HepG2 (cell line): ENCODE results near the gene MAP3K9.

Source experiments
- KLF13 ChIP-seq: sonication (generic); formaldehyde crosslinking; IDR thresholded peaks from 2 replicates; pipeline ENCODE4 v1.4.0; 2020; ENCODE audit warnings: mild to moderate bottlenecking, missing genetic modification reagents
- KLF9 ChIP-seq: IDR thresholded peaks from 2 replicates; pipeline ENCODE4 v1.6.1; 2016; ENCODE audit warnings: low read depth
- ONECUT2 ChIP-seq: sonication (generic); formaldehyde crosslinking; IDR thresholded peaks from 2 replicates; pipeline ENCODE4 v1.4.0; 2020; ENCODE audit warnings: missing genetic modification reagents
- SMC3 ChIP-seq: IDR thresholded peaks from 2 replicates; pipeline ENCODE4 v1.6.1; 2011; ENCODE audit warnings: low read length, improper control_type of control experiment
- ZNF569 ChIP-seq: sonication (generic); formaldehyde crosslinking; IDR thresholded peaks from 2 replicates; pipeline ENCODE4 v1.5.0; 2020; ENCODE audit warnings: mild to moderate bottlenecking, missing genetic modification reagents, moderate library complexity, borderline replicate concordance
- TF ChIP-seq, protein P1 (sequence below): sonication (generic); formaldehyde crosslinking; IDR thresholded peaks from 2 replicates; pipeline ENCODE4 v1.5.0; 2020; ENCODE audit warnings: mild to moderate bottlenecking, missing genetic modification reagents, moderate library complexity
- TF ChIP-seq, protein P2 (sequence below), 2 experiments: IDR thresholded peaks; 2 replicates each; pipeline ENCODE4 v1.6.1; 2011 to 2012; ENCODE audit warnings: low read length in 2 of 2, borderline replicate concordance in 1 of 2, low read depth in 1 of 2, mild to moderate bottlenecking in 1 of 2, moderate library complexity in 1 of 2
- TF ChIP-seq, protein P3 (sequence below): sonication (generic); formaldehyde crosslinking; IDR thresholded peaks from 2 replicates; pipeline ENCODE4 v1.8.1; 2023; ENCODE audit warnings: mild to moderate bottlenecking, inconsistent platforms, moderate library complexity, missing genetic modification reagents, borderline replicate concordance
- TF ChIP-seq, protein P4 (sequence below): sonication (generic); formaldehyde crosslinking; IDR thresholded peaks from 2 replicates; pipeline ENCODE4 v1.4.0; 2020; ENCODE audit warnings: mild to moderate bottlenecking, missing genetic modification reagents

DNA sequence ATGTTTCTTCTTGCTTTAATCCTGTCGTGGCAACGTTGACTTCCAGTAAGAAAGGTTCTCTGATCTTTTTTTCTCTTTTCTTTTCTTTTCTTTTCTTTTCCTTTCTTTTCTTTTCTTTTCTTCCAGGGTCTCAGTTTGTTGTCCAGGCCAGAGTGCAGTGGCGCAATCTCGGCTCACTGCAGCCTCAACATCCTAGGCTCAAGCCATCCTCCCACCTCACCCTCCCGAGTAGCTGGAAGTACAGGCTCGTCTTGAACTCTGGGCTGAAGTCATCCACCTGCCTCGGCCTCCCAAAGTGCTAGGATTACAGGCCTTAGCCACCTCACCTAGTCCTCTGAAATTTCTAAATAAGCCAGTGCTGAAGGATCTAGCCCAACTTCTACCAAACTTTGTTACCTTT, 1.3 kb upstream of the MAP3K9 start:
- TF ChIP-seq KLF9 (CRISPR knock-in tag) (no peak), KLF13 (CRISPR knock-in tag) (no peak), SMC3 (no peak), ONECUT2 (no peak), ZNF569 (CRISPR knock-in tag) (no peak)
- TF ChIP-seq, protein P1, sequence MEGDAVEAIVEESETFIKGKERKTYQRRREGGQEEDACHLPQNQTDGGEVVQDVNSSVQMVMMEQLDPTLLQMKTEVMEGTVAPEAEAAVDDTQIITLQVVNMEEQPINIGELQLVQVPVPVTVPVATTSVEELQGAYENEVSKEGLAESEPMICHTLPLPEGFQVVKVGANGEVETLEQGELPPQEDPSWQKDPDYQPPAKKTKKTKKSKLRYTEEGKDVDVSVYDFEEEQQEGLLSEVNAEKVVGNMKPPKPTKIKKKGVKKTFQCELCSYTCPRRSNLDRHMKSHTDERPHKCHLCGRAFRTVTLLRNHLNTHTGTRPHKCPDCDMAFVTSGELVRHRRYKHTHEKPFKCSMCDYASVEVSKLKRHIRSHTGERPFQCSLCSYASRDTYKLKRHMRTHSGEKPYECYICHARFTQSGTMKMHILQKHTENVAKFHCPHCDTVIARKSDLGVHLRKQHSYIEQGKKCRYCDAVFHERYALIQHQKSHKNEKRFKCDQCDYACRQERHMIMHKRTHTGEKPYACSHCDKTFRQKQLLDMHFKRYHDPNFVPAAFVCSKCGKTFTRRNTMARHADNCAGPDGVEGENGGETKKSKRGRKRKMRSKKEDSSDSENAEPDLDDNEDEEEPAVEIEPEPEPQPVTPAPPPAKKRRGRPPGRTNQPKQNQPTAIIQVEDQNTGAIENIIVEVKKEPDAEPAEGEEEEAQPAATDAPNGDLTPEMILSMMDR (CRISPR knock-in tag) = no peak
- TF ChIP-seq, protein P2, sequence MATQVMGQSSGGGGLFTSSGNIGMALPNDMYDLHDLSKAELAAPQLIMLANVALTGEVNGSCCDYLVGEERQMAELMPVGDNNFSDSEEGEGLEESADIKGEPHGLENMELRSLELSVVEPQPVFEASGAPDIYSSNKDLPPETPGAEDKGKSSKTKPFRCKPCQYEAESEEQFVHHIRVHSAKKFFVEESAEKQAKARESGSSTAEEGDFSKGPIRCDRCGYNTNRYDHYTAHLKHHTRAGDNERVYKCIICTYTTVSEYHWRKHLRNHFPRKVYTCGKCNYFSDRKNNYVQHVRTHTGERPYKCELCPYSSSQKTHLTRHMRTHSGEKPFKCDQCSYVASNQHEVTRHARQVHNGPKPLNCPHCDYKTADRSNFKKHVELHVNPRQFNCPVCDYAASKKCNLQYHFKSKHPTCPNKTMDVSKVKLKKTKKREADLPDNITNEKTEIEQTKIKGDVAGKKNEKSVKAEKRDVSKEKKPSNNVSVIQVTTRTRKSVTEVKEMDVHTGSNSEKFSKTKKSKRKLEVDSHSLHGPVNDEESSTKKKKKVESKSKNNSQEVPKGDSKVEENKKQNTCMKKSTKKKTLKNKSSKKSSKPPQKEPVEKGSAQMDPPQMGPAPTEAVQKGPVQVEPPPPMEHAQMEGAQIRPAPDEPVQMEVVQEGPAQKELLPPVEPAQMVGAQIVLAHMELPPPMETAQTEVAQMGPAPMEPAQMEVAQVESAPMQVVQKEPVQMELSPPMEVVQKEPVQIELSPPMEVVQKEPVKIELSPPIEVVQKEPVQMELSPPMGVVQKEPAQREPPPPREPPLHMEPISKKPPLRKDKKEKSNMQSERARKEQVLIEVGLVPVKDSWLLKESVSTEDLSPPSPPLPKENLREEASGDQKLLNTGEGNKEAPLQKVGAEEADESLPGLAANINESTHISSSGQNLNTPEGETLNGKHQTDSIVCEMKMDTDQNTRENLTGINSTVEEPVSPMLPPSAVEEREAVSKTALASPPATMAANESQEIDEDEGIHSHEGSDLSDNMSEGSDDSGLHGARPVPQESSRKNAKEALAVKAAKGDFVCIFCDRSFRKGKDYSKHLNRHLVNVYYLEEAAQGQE (IDR thresholded peaks at IDR 0.05; ENCODE audit: borderline replicate concordance in 1 of 2, low read depth in 1 of 2, low read length in 2 of 2) = no peak
- TF ChIP-seq, protein P3, sequence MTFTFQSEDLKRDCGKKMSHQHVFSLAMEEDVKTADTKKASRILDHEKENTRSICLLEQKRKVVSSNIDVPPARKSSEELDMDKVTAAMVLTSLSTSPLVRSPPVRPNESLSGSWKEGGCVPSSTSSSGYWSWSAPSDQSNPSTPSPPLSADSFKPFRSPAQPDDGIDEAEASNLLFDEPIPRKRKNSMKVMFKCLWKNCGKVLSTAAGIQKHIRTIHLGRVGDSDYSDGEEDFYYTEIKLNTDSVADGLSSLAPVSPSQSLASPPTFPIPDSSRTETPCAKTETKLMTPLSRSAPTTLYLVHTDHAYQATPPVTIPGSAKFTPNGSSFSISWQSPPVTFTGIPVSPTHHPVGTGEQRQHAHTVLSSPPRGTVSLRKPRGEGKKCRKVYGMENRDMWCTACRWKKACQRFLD (CRISPR knock-in tag) = no peak
- TF ChIP-seq, protein P4, sequence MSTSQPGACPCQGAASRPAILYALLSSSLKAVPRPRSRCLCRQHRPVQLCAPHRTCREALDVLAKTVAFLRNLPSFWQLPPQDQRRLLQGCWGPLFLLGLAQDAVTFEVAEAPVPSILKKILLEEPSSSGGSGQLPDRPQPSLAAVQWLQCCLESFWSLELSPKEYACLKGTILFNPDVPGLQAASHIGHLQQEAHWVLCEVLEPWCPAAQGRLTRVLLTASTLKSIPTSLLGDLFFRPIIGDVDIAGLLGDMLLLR (CRISPR knock-in tag) = no peak
